NCI-H146 treated with DMSO at 0.1 percent for 48 hours (cell line): ENCODE data around the gene TAF4.

Experiments used
- DNase-seq: peaks from one replicate; lab custom pipeline; 2025; ENCODE audit not compliant: unreplicated experiment; lab: John Stamatoyannopoulos, UW

TAF4 gene

DNA sequence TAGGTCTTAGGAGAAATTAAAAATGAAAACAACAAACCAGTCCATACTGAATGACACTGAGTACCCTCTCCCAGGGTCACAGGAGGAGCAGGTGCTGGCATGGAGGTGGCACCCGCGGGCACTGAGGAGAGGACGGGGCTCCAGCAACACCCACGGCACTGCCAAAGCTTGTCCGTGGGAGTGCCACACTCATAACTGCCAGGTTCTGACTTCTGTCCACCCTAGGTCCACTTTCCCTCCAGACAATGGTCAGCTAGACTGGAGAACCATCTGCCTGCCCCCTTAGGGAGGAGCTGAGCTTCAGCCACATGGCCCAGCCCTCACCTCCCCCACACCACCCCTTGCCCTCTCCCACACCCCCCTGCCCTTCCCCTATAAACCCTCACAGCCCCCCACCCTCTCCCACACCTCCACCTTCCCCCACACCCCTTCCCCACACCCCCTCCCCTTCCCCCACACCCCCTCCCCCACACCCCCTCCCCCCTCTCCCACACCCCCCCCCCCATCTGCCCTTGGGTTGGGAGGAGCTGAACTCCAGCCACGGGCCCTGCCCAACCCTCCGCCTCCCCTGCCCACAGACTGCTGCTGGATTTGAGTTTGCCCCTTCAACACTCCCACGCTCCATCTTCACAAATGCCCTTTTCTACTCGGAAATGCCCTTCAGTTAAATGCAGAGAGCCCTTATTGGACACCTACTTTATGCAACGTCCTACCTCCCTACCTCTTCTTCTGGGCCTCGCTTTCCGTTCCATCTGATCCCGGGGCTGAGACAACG lies 129.6 kb downstream of the TAF4 start:
- no peak for DNase-seq

DNA sequence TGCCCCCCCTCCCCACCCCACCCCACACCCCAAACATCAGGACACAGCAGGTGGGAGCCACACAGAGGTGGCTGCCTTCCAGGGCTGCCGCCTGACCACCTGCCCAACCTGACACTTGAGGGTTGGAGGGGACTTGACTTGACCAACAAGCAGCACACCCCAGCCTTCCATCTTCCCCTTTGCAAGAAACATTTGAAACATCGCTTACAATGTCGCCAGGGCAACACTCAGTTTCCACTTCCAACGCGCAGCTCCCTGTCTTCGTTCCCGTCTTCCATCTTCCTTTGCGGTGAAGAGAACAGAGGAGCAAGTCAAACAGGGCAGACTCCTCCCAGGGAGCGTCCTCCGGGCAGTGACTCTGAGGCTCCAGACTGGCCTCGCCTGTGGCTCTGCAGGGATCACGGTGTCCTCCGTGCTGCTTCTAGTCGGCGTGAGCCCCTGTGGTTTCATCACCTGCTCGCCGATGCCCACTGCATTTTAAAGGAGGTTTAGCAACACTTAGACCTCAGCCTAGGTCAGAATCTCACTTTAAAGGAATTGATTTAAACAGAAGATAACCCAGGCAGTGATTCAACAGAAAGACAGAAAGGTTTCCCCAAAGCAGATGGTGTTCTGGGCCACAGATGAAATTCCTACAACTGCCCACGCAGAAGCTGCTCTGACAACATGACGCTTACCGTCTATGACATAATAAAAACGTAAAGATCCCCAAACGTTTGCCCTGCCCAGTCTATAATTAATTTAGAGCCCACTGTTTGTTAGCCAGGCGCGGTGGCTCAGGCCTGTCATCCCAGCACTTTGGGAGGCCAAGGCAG lies 130.8 kb downstream of the TAF4 start:
- no peak for DNase-seq

DNA sequence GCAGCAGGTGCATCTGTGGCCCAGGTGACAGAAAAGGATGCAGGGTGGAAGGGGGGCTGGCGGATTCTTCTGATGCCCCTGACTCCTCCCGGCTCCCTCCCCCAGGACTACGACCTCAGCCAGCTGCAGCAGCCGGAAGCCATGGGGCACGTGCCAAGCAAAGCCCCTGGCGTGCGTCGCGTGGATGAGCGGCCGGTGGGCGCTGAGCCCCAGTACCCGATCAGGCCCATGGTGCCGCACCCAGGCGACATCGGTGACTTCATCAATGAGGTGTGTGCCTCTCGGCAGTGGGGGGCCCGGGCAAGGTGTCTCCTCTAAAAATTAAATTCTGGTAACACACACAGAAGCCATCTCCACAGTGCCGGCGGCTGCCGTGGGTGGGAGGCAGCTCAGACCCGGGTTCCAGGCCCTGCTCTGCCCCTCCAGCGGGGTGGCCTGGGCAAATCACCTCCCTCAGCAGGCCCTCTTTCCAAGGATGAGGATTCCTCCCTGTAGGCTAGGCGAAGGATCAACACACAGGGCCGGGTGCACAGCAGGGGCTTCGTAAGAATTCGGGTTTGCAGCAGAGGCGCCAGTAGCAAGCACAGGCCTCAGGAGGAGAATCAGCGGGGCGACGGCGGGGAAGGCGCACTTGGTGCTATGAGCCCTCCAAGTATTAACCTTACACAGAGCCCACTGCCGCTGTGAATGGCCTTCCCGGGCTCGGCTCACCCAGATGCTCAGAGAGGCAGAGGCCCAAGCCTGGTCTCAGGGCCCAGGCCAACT lies 131.5 kb downstream of the TAF4 start:
- DNase-seq = no peak

DNA sequence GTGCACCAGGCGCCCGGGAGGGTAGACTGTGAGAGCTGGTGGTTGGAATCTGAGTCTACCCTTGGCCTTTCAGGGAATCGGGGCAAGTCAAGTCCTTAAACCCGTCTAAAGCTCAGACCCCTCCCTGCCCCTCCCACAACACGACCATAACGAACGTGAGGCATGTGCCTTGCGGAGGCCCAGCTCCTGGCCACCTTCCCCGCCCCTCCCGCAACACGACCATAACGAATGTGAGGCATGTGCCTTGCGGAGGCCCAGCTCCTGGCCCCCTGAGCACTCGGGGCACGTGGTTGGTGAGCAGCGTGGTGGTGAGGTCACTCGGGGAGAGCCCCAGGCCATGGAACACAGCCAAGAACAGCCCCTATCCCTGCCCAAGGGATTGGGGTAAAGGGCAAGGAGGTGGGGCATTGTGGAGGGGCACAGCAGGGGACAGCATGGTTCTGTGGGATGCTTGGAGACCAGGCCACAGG lies 132.2 kb downstream of the TAF4 start:
- no peak for DNase-seq

DNA sequence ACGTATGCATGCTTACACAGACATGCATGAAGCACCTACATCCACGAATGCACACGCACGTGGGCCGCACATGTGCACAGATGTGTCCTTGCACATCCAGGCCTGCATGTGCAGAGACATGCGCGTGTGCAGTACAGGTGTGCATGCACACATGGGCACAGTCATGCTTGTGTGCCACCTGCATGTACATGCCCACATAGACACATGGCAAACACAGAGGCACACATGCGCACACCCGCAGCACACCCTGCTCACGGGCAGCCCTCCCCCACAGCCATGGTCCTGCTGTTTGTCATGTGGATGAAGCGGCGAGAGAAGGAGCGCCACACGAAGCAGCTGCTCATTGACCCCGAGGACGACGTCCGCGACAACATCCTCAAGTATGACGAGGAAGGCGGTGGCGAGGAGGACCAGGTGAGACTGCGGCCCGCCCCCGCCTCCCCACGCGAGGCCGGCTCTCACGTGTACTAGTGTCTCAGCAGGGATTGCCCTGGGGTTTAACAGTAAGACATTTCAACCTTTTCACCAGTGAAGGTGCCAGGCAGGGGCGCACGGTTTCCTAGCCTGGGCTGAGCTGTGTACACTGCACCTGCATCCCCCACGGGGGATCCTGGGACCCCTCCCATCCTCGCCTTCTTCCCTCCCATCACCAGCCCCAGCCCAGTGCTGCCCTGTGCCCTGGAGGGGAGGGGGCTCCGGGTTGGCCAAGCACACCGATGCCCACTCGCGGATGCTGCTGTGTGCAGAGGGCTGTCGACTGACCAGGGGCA lies 132.8 kb downstream of the TAF4 start:
- no peak for DNase-seq

DNA sequence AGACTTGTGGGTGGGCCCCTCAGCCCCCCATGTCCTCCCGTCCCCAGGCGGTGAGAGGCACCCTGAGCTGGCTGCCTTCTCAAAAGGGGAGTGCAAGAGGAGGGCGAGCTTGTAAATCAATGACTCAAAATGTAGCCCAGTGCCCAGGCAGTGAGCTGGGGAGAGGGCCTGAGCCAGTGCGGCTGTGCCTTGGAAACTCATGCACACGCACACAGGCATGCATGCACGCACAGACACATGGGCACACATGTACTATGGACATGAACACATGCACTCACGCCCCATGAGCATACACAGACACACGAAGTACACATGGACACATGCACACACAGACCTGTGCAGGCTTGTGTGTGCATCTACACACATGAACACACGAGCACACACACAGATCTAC lies 133.5 kb downstream of the TAF4 start:
- no peak for DNase-seq

DNA sequence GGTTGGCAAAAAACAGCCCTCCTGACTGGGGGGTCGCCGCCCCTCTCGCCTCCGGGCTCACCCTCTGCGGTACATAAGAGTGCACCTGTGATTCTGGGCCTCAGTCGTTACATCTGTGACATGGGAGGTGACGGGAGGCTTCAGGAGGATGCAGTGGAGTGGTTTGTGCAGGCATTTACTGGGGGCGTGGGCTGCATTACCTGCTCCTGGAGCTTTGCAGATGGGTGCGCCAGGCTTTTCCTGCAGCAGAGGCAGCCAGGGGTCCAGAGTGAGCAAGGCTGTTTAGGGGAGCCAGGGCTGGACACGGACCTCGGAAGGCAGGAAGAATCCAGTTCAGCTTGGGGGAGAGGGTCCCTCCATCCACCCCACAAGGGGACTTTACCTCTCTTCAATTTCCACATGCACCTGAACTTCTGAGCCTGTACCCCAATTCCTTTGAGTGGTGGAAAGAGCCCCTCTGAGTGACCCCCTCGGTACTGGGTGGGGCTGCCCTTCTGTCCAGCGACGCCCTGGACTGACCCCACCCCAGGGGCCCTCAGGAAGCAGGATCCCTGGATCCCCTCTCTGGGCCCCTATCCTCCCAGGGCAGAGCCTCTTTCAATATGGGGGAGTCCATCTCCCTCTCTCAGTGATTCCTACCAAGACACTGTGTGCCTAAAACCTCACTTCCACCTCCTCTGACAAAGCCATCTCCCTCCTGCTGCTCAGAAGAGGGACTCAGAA lies 134.0 kb downstream of the TAF4 start:
- DNase-seq = no peak

DNA sequence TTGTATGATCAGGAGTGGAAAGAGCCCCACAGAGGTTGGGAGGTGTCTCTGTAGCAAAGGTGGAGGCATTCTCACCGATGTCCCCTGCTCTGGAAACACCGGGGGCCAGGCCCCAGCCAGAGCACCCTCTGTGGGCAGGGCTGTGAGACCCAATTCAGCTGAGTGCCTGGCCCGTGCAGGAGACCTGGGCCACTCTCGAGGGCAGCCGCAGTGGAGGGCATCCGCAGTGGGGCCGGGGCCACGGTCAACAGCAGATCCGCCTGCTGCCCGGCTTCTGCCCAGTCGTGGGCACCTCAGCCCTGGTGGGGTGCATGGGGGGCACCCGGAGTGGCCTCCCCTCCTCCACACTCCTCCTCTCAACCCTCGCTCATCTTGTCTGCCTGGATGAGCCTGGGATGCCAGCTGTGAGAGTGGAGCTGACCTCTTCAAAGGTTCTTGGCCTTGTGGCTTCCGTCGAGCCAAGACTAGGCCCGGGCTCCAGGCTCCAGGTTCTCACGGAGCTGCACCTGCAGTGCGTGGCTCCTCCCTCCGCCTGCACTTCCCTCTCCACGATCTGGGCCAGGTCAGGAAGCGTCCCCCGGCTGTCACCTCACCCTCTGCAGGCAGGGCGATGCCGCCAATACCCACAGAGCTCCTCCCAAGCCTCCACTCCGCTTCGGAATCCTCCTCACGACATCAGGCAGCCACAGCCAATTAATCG lies 134.8 kb downstream of the TAF4 start:
- no peak for DNase-seq

DNA sequence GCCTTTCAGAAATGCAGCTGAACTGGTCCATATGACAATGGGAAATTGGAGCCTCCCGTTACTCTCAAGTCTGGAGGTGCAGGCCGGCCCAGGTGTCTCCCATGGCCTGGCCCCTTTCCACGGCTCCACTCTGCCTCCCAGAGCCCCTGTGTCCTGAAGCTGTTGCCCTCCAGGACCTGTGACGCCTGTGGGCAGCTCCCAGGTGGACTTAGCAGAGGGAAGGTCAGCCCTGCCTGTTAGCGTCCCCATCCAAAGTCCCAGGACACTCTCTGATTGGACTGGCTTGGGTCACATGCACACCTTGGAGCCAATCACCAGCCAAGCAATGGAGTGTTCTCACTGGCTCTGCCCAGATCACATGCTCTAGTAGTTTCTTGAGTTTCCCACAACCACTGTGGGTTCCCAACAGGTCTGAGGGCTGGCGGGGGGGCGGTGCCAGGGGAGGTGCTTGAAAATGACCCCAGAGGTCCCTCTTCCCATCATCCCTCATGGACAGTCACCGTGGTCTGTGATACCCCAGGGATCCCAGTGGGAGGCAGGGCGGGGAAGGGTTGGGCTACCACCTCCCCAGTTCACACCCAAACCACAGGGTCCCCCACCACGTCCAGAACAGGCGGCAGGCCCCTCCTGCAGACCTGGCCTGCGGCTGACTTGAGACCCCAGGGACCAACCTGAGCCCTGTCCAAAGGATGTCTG lies 135.6 kb downstream of the TAF4 start:
- no peak for DNase-seq

DNA sequence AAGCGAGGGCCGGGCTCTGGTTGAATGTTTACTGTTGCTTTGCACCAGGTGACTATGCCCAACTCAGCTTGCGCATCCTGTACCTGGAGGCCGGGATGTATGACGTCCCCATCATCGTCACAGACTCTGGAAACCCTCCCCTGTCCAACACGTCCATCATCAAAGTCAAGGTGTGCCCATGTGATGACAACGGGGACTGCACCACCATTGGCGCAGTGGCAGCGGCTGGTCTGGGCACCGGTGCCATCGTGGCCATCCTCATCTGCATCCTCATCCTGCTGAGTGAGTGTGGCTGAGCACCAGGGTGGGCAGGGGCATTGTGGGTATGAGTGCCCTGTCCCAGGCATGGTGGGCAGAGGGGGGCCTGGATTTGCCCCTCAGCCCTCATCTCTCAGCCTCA lies 136.1 kb downstream of the TAF4 start:
- DNase-seq = no peak

DNA sequence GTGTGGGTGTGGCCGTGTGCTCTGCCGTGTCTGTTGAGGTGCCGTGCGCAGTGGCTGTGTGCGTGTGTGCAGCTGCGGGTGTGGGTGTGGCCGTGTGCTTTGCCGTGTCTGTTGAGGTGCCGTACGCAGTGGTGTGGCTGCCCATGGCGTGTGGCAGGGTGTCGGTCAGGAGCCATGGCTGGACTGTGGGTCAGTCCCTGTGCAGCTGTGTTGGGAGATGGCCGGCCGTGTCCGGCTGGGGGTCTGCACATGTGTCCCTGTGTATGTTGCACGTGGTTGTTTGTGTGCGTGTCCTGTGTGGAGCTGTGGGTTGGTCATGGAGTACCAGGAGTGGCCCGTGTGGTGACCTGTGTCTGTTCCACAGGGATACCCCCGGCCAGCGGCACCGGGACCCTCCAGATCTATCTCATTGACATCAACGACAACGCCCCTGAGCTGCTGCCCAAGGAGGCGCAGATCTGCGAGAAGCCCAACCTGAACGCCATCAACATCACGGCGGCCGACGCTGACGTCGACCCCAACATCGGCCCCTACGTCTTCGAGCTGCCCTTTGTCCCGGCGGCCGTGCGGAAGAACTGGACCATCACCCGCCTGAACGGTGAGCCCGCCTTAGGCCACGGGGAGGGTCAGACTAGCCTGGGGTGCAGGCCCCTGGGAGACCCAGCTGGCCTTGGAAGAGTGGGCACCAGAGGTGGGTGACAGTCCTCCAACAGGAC lies 137.7 kb downstream of the TAF4 start:
- DNase-seq = no peak

DNA sequence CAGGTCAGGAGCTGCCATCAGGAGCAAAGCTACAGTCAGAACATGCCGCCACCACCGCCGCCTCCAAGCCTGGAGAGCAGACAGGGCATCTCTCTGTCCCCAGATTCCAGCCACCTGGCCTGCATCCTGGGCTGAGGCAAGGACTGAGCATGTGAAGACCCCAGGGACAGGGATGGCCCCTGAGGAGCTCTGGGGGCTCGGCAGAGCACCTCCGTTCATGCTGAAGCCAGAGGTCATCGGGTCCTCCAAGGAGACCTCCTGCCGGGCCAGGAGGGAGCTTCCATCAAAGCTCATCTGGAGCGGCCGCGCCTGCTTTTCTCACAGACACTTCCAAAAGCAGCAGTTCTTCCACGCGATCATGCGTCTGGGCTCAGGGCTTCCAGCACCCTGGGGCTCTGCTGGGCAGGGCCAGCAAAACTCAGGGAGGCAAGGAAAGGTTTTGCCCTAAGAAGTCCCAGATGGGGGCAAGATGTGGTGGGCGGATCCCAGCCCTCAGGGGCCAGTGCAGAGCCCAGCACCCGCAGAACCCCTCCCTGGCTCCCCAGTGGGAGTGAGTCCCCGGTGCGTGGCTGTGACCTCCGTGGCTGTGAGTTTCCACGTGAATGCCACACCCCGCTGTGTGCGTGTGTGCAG lies 138.4 kb downstream of the TAF4 start:
- DNase-seq = no peak

DNA sequence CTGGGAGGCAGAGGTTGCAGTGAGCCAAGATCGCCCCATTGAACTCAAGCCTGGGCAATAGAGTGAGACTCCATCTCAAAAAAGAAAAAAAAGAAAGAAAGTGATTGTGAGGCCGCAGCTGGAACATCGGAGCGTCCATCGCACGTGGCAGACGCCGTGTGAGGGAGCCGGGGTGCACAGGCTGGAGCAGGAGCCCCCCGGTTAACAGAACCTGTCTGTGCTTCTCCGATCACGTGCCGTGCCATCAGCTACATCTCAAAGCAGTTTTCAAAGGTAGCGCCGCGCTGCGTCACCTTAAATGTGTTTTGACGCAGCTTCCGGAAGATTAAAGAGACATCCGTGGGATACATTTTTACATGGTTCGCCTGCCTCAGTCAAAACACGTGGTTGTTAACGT lies 138.9 kb downstream of the TAF4 start:
- DNase-seq = no peak

DNA sequence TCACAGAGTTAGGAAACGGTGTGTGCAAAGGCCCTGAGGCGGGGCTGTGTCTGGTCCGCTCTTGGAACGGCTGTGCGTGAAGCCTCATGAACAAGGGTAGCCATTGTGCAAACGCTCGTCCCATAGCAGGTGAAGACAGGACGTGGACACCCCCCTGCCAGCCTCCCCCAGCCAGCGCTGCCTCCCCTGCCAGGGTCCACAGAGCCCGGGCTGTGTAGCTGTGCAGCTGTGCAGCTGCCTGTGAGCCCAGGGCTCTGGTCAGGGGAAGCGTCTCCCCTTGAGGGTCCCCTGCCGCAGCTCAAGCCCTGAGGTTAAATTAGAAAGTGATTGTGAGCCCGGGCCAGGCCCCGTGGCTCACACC lies 139.4 kb downstream of the TAF4 start:
- DNase-seq = no peak

DNA sequence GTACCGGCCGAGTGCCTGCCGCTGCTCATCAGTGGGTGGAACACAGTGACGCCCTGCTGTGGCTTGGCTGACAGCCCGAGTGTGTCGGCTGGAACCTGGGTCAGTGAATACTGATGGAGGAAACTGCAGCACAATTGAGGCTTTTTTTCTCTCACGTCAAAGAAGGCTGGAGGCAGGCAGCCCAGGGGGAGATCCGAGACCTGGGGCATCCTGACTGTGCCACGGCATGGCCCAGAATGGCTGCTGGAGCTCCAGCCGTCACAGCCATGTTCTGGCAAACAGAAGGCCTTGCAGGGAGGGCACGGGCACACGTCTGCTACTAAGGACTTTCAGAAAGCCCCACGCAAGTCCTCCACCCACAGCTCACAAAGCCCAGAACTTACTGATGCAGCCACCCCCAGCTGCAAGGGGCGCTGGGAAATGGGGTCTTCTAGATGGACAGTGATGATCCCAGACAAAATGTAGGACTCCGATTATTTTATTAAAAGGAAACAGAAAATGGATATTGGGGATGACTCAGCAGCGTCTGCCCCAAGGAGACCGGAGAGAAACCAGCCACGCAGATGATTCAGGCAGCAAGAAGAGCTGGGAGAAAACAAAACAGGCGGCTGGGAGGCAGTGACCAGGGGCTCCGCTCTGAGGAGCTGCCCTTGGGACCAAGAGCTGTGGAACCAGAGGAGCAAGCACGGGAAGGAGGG lies 140.0 kb downstream of the TAF4 start:
- peak; percentile 77 for DNase-seq

DNA sequence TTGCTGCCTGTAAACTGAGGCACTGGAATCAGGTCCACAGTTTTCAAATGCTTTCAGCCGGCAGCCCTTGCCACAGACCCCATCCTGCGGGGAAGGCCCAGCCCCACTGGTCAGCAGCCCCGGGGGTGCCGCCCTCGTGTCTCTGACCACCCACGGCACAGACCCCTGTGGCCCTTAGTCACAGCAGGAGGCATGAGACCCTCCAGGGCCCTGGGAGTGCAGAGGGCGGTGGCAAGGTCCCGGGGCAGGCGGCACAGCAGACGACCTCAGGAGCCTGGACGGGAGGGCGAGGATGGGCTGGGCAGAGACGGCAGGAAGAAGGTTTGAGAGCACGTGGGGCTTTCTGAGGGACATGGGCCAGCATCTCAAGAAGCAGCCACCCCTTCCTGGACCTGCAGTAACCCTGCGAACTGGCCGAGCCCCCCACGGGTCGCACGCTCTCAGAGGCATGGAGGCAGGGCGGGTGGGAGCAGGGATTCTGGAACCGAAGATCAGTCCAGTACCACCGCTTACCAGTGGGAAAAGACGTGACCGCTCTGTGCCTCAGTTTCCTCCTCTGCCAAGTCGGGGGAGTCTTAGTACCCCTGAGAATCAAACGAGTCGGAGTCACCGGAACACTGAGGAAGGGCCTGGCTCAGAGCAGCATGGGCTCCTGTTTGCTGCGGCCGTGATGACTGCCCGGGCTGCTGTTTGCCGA lies 140.7 kb downstream of the TAF4 start:
- DNase-seq = no peak
